Measurements from ENCODE around the gene DLGAP1. TPM values are rescaled to one million over a fixed set of nuclear protein-coding genes. Genes with fewer than 3 reads are reported as not detected.

DLGAP1 gene
- total RNA-seq, 4 donors from 2014 or later, result 2.0 to 4.7 (median 2.1) TPM; not detected in 1

- WGBS, result 67% methylated on average over 5 of the region's 5 CpGs
- no peak overlapping the region for H3K27ac ChIP-seq
- no peak for TF ChIP-seq CTCF (IDR thresholded peaks at IDR 0.05)
- TF ChIP-seq POLR2A (IDR thresholded peaks at IDR 0.05), result no peak
- TF ChIP-seq EP300 (IDR thresholded peaks at IDR 0.05), result no peak
- TF ChIP-seq POLR2AphosphoS5 (IDR thresholded peaks at IDR 0.05), result no peak
- peaks cover 38% of the 10 kb centered on the region for H3K4me1 ChIP-seq
- H3K36me3 ChIP-seq, result no peaks in the 10 kb centered on the region
- no peaks in the 10 kb centered on the region for H3K27me3 ChIP-seq
- H3K9me3 ChIP-seq, result no peaks in the 10 kb centered on the region
- H3K4me3 ChIP-seq, result no peak overlapping the region
- DNase-seq (ENCODE audit: low spot score in 2 of 2), result no peak
Measured at GRCh38 chr18:3541549-3542386, 913.3 kb downstream of the DLGAP1 start.

DNA sequence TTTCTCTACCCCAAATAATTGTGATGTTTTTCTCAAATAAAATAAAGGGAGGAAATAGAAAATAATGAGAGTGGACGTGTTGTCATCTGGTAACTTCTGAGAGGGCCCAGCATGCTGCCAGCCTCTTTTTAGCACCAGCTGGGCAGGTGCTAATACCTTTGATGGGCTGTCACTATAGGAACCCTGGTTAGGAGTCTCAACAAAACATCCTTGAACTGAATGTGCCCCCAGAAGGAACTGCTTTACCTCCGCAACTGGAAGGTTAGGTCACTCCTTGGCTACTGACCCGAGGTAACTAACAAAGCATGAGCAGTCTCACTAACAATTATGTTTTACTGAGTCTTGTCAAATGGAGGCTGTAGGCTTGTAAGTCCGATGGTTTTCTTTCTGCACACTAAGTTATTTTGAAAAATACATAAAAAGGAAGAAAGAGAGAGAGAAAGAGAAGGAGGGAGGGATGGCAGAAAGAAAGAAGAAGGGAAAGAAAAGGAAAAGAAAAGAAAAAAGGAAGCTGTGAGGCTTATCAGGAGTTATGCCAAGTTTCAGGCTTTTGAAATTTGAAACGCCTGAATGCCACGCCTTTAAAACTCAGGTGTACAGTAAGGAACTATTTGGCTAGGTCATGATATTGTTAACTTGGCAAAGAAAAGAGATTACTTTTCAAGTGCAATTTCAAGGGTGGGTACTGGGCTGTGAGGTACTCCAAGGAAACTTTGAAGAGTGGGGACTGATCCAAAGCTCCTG, 914.1 kb downstream of the DLGAP1 start:
- no peak overlapping the region for H3K4me3 ChIP-seq
- peaks cover 38% of the 10 kb centered on the region for H3K4me1 ChIP-seq
- H3K9me3 ChIP-seq, result no peaks in the 10 kb centered on the region
- H3K36me3 ChIP-seq, result no peaks in the 10 kb centered on the region
- TF ChIP-seq POLR2A (IDR thresholded peaks at IDR 0.05), result no peak
- no peak for TF ChIP-seq CTCF (IDR thresholded peaks at IDR 0.05)
- TF ChIP-seq EP300 (IDR thresholded peaks at IDR 0.05), result no peak
- TF ChIP-seq POLR2AphosphoS5 (IDR thresholded peaks at IDR 0.05), result no peak
- H3K27ac ChIP-seq, result no peak overlapping the region
- no peaks in the 10 kb centered on the region for H3K27me3 ChIP-seq
- WGBS, result 60% methylated on average over 6 of the region's 6 CpGs
- no peak for DNase-seq (ENCODE audit: low spot score in 2 of 2)

GRCh38 chr18:3538954-3539617, 916.0 kb downstream of the DLGAP1 start:
- peaks cover 38% of the 10 kb centered on the region for H3K4me1 ChIP-seq
- no peaks in the 10 kb centered on the region for H3K36me3 ChIP-seq
- H3K9me3 ChIP-seq, result no peaks in the 10 kb centered on the region
- WGBS, result 43% methylated on average over 3 of the region's 3 CpGs
- H3K27ac ChIP-seq, result peak overlapping the region; percentile 16
- no peak for DNase-seq (ENCODE audit: low spot score in 2 of 2)
- H3K4me3 ChIP-seq, result no peak overlapping the region
- TF ChIP-seq CTCF (IDR thresholded peaks at IDR 0.05), result no peak
- no peak for TF ChIP-seq EP300 (IDR thresholded peaks at IDR 0.05)
- no peak for TF ChIP-seq POLR2A (IDR thresholded peaks at IDR 0.05)
- no peak for TF ChIP-seq POLR2AphosphoS5 (IDR thresholded peaks at IDR 0.05)
- H3K27me3 ChIP-seq, result no peaks in the 10 kb centered on the region

GRCh38 chr18:3538456-3538855, 916.7 kb downstream of the DLGAP1 start:
- TF ChIP-seq POLR2AphosphoS5 (IDR thresholded peaks at IDR 0.05) (no peak), EP300 (IDR thresholded peaks at IDR 0.05) (no peak), CTCF (IDR thresholded peaks at IDR 0.05) (no peak), POLR2A (IDR thresholded peaks at IDR 0.05) (no peak)
- no peaks in the 10 kb centered on the region for H3K9me3 ChIP-seq
- peak overlapping the region; percentile 16 for H3K27ac ChIP-seq
- H3K36me3 ChIP-seq, result no peaks in the 10 kb centered on the region
- H3K4me1 ChIP-seq, result peaks cover 38% of the 10 kb centered on the region
- WGBS, result 24% methylated on average over 3 of the region's 3 CpGs
- no peak overlapping the region for H3K4me3 ChIP-seq
- no peak for DNase-seq (ENCODE audit: low spot score in 2 of 2)
- no peaks in the 10 kb centered on the region for H3K27me3 ChIP-seq
